HUES48 (cell line): ENCODE data around the gene KLK8.

Experiments used
- H3K27ac ChIP-seq: one replicate; pipeline ENCODE4 v1.7.0; 2013; ENCODE audit warnings: low read depth, low read length, inconsistent platforms
- H3K27me3 ChIP-seq: 2 replicates; pipeline ENCODE4 v1.6.1; 2013; ENCODE audit warnings: mild to moderate bottlenecking, low read length; ENCODE audit not compliant: control insufficient read depth, insufficient read depth
- H3K36me3 ChIP-seq: 2 replicates; pipeline ENCODE4 v1.6.1; 2013; ENCODE audit warnings: low read length; ENCODE audit not compliant: control insufficient read depth, insufficient read depth
- H3K4me1 ChIP-seq: 2 replicates; pipeline ENCODE4 v1.6.1; 2013; ENCODE audit warnings: mild to moderate bottlenecking, low read length; ENCODE audit not compliant: control insufficient read depth, insufficient read depth
- H3K4me3 ChIP-seq: 2 replicates; pipeline ENCODE4 v1.5.1; 2013; ENCODE audit warnings: mild to moderate bottlenecking, low read depth, low read length
- H3K9ac ChIP-seq: 2 replicates; pipeline ENCODE4 v1.6.1; 2013; ENCODE audit warnings: mild to moderate bottlenecking, low read depth, low read length, moderate library complexity
- H3K9me3 ChIP-seq: 2 replicates; pipeline ENCODE4 v1.6.1; 2013; ENCODE audit warnings: low read length; ENCODE audit not compliant: control insufficient read depth, insufficient read depth

The KLK8 gene, protein sequence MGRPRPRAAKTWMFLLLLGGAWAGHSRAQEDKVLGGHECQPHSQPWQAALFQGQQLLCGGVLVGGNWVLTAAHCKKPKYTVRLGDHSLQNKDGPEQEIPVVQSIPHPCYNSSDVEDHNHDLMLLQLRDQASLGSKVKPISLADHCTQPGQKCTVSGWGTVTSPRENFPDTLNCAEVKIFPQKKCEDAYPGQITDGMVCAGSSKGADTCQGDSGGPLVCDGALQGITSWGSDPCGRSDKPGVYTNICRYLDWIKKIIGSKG

DNA sequence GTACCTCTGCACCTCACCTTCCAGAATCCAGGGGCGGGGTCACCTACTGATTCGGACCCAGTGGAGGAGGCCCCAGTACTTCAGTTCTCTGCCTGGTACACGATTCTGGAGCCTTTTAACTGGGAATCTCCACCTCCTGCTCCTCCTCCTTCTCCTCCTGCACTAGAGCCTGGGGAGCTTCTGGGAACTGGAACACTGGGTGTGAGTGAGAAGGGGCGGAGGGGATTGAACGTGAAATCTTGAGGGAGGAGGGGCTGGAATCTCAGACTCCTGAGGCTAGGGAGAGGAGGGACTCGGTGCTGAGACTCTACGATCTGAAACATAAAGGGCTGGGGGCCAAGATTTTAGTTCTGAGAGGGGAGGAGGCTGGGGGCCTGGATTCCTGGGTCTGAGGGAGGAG lies at the start of gene KLK8:
Gene KLK8, minus strand, starts transcription at position 90 of the 400 bp plus-strand sequence. CDS start 437 bp downstream, outside the sequence.
- Histone ChIP-seq H3K36me3 (no peaks in the 10 kb centered on the region), H3K4me3 (peak within 1 kb of the TSS; percentile 52), H3K9me3 (no peaks in the 10 kb centered on the region), H3K9ac (no peak within 1 kb of the TSS), H3K27me3 (peaks cover 4% of the 10 kb centered on the region; the same call in 1 of the 2 replicates), H3K27ac (no peak within 1 kb of the TSS), H3K4me1 (peaks cover 9% of the 10 kb centered on the region; the same call in 1 of the 2 replicates)

DNA sequence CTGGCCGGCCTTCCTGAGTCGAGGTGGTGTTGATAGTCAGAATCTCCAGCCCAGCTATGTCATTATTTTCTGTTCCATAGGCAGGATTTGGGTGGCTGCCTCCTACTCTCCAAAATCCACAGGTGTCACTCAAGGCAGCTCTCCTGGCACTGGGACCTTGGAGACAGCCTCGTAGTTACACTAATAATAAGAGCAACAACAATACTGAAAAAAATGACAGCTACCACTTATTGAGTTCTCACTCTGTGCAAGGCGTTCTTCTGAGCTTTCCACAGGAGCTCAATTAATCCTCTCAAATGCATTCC lies 45.6 kb upstream of the KLK8 start:
- H3K4me3 ChIP-seq, result no peak overlapping the region
- H3K27me3 ChIP-seq, result no peaks in the 10 kb centered on the region
- no peak overlapping the region for H3K9ac ChIP-seq
- H3K9me3 ChIP-seq, result no peaks in the 10 kb centered on the region
- H3K36me3 ChIP-seq, result no peaks in the 10 kb centered on the region
- peak overlapping the region; percentile 88 for H3K27ac ChIP-seq
- peaks cover 12% of the 10 kb centered on the region; the same call in 1 of the 2 replicates for H3K4me1 ChIP-seq

DNA sequence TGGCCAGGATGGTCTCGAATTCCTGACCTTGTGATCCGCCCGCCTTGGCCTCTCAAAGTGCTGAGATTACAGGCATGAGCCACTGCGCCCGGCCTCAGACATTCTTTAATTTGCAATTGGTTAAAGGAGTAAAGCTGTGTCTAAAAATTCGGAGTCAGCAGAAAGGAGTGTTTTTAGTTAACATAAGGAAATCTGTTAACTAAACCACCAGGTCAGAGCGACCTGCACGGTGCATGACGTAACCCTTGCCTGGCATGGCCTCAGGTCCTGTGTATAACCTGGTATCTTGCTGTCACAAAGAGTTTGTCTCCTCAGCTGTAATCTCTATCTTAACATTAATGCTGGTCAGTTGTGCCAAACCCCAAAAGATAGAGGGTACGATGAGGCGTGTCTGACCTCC lies 42.9 kb upstream of the KLK8 start:
- Histone ChIP-seq H3K36me3 (no peaks in the 10 kb centered on the region), H3K4me1 (peaks cover 12% of the 10 kb centered on the region; the same call in 1 of the 2 replicates), H3K9me3 (no peaks in the 10 kb centered on the region), H3K27me3 (no peaks in the 10 kb centered on the region), H3K9ac (no peak overlapping the region), H3K27ac (no peak overlapping the region), H3K4me3 (no peak overlapping the region)

DNA sequence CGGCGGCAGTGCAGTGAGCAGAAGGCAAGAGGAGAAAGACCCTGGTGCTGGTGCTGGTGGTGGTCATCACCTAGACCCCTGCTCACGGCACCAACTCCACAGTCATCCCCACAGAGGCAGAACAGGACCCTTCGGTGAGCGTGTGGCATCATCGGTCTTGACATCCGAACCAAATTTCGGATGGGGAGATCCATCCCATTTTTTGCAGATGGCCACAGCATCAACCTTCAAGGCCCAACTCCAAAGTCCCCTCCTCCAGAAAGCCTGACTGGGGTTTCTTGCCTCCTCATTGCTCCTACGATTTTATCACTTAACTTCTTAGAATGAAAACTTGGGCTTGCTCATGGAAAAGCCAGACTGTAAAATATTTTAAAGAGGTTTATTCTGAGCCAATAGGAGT lies 42.1 kb upstream of the KLK8 start:
- Histone ChIP-seq H3K36me3 (no peaks in the 10 kb centered on the region), H3K9me3 (no peaks in the 10 kb centered on the region), H3K4me1 (peaks cover 12% of the 10 kb centered on the region; the same call in 1 of the 2 replicates), H3K27me3 (no peaks in the 10 kb centered on the region), H3K9ac (no peak overlapping the region), H3K27ac (no peak overlapping the region), H3K4me3 (no peak overlapping the region)

DNA sequence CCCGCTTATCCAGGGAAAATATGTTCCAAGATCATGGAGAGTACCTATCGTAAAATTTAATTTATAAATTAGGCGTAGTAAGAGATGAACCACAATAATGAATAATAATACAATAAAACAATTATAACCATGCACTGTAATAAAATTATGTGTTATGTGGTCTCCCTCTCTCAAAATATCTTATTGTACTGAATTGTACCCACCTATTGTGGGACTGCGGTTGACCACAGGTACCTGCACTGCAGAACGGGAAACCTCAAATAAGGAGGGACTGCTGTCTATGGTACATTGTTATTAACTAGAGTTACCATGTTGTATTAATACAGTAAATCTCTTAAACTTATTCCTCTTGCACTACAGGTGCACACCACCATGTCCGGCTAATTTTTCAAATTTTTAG lies 38.7 kb upstream of the KLK8 start:
- no peaks in the 10 kb centered on the region for H3K27me3 ChIP-seq
- H3K9ac ChIP-seq, result no peak overlapping the region

DNA sequence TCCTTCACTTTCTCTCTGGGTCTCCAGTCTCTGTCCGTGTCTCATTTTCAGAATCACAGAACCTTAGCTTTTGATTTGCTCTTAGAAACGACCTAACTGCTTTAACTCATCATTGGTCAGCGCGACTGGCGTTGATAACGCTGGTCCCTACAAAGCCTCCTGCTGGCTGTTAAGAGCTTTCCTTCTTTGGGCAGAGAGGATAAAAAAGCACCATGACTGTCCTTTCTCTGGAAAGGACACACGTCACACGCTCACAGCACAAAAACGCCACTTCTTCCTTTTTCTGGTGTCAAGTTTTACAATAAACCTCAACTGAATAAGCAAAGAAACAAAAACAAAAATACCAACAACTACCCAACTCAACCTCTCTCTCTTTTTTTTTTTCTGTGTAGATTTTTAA lies 35.1 kb upstream of the KLK8 start:
- Histone ChIP-seq H3K27me3 (no peaks in the 10 kb centered on the region), H3K4me1 (no peaks in the 10 kb centered on the region), H3K36me3 (no peaks in the 10 kb centered on the region), H3K4me3 (no peak overlapping the region), H3K9me3 (no peaks in the 10 kb centered on the region), H3K27ac (no peak overlapping the region), H3K9ac (no peak overlapping the region)

More for the DNA sequence above, 38.7 kb upstream of the KLK8 start:
- peaks cover 2% of the 10 kb centered on the region; the same call in 1 of the 2 replicates for H3K4me1 ChIP-seq
- no peak overlapping the region for H3K27ac ChIP-seq
- H3K9me3 ChIP-seq, result no peaks in the 10 kb centered on the region
- H3K4me3 ChIP-seq, result no peak overlapping the region
- no peaks in the 10 kb centered on the region for H3K36me3 ChIP-seq

DNA sequence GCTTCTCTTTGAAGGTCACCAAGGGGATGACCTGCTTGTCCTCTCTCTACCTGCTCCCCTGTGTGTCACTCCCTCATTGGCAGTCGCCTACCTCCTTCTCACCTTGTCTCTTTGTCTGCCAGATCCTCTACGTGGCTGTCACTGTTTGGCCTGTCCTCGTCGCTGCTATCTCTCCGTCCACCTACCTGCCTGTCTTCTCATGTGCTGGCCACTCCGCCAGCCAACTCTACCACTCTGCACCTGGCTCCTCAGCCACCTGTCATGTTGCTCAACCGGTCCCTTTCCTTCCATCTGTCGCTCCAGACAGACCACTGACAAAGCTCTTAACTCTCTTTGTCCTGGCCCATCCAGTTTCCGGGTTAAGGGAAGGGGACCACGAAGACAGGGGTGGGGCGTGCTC lies 33.3 kb upstream of the KLK8 start, which contains the start of gene KLK12:
Gene KLK12, minus strand, starts transcription at position 299 of the 400 bp plus-strand sequence. CDS start 381 bp downstream, outside the sequence.
- H3K4me3 ChIP-seq, result no peak within 1 kb of the TSS
- H3K9me3 ChIP-seq, result no peaks in the 10 kb centered on the region
- no peak within 1 kb of the TSS for H3K9ac ChIP-seq
- no peaks in the 10 kb centered on the region for H3K27me3 ChIP-seq
- H3K27ac ChIP-seq, result no peak within 1 kb of the TSS
- H3K4me1 ChIP-seq, result no peaks in the 10 kb centered on the region
- no peaks in the 10 kb centered on the region for H3K36me3 ChIP-seq

DNA sequence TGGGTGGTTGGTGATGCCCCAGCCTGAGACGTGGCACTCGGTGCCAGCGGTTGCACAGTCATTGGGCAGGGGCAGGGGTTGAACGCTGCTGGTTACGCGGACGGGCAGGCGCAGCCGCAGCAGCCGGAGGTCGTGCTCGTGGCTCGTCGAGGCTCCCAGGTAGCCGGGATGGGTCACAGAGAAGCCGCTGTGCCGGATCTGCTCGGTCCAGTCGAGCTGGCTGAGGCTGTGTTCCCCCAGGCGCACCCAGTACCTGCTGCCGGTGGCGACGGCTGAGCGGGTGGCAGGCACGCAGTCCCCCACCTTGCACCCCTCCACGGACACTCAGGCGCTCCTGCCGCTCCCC lies 30.4 kb upstream of the KLK8 start:
- Histone ChIP-seq H3K4me3 (no peak overlapping the region), H3K27ac (no peak overlapping the region), H3K9ac (no peak overlapping the region), H3K9me3 (no peaks in the 10 kb centered on the region), H3K4me1 (peaks cover under 1% of the 10 kb centered on the region; the same call in 1 of the 2 replicates), H3K36me3 (no peaks in the 10 kb centered on the region), H3K27me3 (no peaks in the 10 kb centered on the region)

DNA sequence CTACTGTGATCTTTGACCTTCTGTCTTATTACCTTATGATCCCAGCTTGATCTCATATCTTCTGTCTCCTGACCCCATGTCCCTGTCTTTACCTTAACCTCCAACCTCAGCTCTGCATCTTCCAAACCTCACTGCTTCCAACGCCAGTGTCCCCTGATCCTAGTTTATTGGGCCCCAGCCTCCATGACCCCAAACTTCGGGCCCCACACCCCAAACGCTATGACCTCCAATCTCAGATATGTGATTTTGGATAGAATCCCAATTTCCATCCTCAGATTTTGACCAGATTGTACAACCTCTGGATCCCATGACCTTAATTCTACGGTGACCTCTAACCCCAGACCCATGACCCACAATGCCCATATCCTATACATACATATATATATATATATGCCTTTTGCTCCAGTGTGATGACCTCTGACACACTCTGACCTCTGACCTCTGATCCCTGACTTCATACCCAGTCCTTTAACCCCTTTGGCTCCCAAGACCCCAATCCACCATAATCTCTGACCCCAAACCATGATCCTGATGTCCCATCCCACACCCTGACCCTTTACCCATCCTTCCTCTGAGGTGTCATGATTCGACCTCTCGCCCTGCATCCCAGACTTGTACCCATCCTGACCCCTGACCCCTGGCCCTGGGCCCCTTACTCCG lies 29.9 kb upstream of the KLK8 start:
- H3K27ac ChIP-seq, result no peak overlapping the region

DNA sequence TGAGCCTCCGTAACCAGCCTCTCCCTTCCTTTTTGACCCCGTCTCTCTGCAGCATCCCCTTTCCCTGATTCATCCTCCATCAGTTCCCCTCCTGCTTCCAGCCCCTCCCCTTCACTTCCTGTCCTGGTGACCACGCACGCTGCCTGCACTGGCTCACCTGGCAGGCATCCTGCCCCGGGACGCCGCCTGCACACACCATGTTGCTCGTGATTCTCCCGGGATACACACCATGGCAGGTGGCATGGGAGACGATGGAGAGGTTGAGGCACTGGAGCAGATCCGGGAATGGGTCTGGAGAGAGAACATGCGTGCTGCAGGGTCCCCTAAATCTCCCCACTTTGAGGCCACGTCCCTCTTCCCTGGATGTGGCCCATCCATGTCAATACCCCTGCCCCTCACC lies 29.2 kb upstream of the KLK8 start:
- Histone ChIP-seq H3K9ac (no peak overlapping the region), H3K9me3 (no peaks in the 10 kb centered on the region), H3K4me3 (no peak overlapping the region), H3K36me3 (no peaks in the 10 kb centered on the region), H3K27me3 (no peaks in the 10 kb centered on the region), H3K4me1 (peaks cover 9% of the 10 kb centered on the region; the same call in 1 of the 2 replicates), H3K27ac (no peak overlapping the region)

More for the DNA sequence above, 29.9 kb upstream of the KLK8 start:
- Histone ChIP-seq H3K4me3 (no peak overlapping the region), H3K4me1 (peaks cover 5% of the 10 kb centered on the region; the same call in 1 of the 2 replicates), H3K36me3 (no peaks in the 10 kb centered on the region), H3K9ac (no peak overlapping the region), H3K27me3 (no peaks in the 10 kb centered on the region), H3K9me3 (no peaks in the 10 kb centered on the region)

DNA sequence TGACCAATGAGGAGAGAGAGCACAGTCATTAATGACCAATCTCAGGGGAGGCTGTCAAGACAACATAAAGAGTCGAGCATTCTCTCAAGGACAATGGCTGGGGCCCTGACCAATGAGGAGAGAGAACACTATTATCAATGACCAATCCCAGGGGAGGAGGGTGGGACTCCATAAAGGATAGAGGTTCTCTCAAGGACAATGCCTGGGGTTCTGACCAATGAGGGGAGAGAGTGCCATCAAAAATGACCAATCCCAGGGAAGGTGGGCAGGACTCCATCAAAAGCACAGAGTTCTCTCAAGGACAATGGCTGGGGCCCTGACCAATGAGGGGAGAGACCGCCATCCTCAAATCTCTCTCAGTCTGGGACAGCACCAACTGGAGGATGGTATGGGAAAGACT lies 28.3 kb upstream of the KLK8 start:
- H3K27me3 ChIP-seq, result no peaks in the 10 kb centered on the region
- peaks cover 17% of the 10 kb centered on the region; the same call in 1 of the 2 replicates for H3K4me1 ChIP-seq
- no peaks in the 10 kb centered on the region for H3K36me3 ChIP-seq
- no peak overlapping the region for H3K27ac ChIP-seq
- H3K4me3 ChIP-seq, result no peak overlapping the region
- no peaks in the 10 kb centered on the region for H3K9me3 ChIP-seq
- no peak overlapping the region for H3K9ac ChIP-seq
